Right ventricle myocardium superior (tissue), 1 donor: Measurements from ENCODE around the gene ATP5MC3. TPM values are rescaled to one million over a fixed set of nuclear protein-coding genes. Genes with fewer than 3 reads are reported as not detected.
A peak's percentile ranks its signal among the peaks of the same experiment; 100 is the strongest.

Experiments
- ATAC-seq: fragments of 200-7000 bp; cut with Tn5 transposase; one replicate; pipeline ENCODE4 v1.9.1; 2020; ENCODE audit warnings: mild to moderate bottlenecking; ENCODE audit not compliant: poor library complexity
- DNase-seq: peaks from one replicate; pipeline ENCODE4 v3.0.0-alpha.2; 2020
- intact Hi-C: fragments of 100-400 bp; cut with DNase I; formaldehyde crosslinking; loops from one replicate; pipeline ENCODE4 v1.11.2; 2022
- total RNA-seq: library from RNA; stranded (reverse); fragmentation: NEBNext Ultra II Directional; extraction: Animal tissue kit (Norgen Biotek cat#: 25700); gene quantifications from one replicate; pipeline ENCODE4 v1.2.1, GENCODE V29; 2021
- donor health status: DM: no; HTN: yes; CAD: no; lungs with severe emphysema.

The ATP5MC3 gene
- total RNA-seq, 1 donor from 2014 or later: 1,284 TPM

- no peak for DNase-seq
- intact Hi-C loops: no loop called here
- no peak for ATAC-seq
Observed at GRCh38 chr2:175170659-175171304, 10.7 kb downstream of the ATP5MC3 start.

GRCh38 chr2:175169191-175169590 is 12.3 kb downstream of the ATP5MC3 start:
- DNase-seq: no peak
- no peak for ATAC-seq
- intact Hi-C loops: no loop called here

- intact Hi-C loops: no loop called here
- ATAC-seq: no peak
Observed at GRCh38 chr2:175168564-175168945, 13.0 kb downstream of the ATP5MC3 start.

GRCh38 chr2:175167792-175168563 is 13.5 kb downstream of the ATP5MC3 start, which contains the start of gene ATF2:
ATF2 (minus strand) TSS chr2:175168203; CDS start chr2:175136443, 31,760 bp downstream.
- intact Hi-C loops: no loop called here
- ATAC-seq (peak; percentile 97), DNase-seq (peak; percentile 98)

More at GRCh38 chr2:175168564-175168945, 13.0 kb downstream of the ATP5MC3 start:
- no peak for DNase-seq

GRCh38 chr2:175167076-175167791 is 14.3 kb downstream of the ATP5MC3 start:
- peak; percentile 58 for DNase-seq
- intact Hi-C loops: no loop called here
- ATAC-seq: peak; percentile 11

GRCh38 chr2:175166216-175166824 is 15.2 kb downstream of the ATP5MC3 start:
- no peak for DNase-seq
- no peak for ATAC-seq
- intact Hi-C loops: no loop called here

GRCh38 chr2:175164235-175164634 is 17.3 kb downstream of the ATP5MC3 start:
- intact Hi-C loops: no loop called here
- DNase-seq (no peak), ATAC-seq (no peak)

- intact Hi-C loops: no loop called here
- DNase-seq (no peak), ATAC-seq (no peak)
Observed at GRCh38 chr2:175158894-175159293, 22.6 kb downstream of the ATP5MC3 start.

- intact Hi-C loops: no loop called here
- ATAC-seq: no peak
- DNase-seq: no peak
Observed at GRCh38 chr2:175156534-175156933, 25.0 kb downstream of the ATP5MC3 start.

- ATAC-seq (no peak), DNase-seq (no peak)
- intact Hi-C loops: no loop called here
Observed at GRCh38 chr2:175154661-175155082, 26.8 kb downstream of the ATP5MC3 start.

- DNase-seq (no peak), ATAC-seq (no peak)
- intact Hi-C loops: no loop called here
Observed at GRCh38 chr2:175152242-175152641, 29.3 kb downstream of the ATP5MC3 start.

- DNase-seq (no peak), ATAC-seq (no peak)
- intact Hi-C loops: no loop called here
Observed at GRCh38 chr2:175151791-175152190, 29.7 kb downstream of the ATP5MC3 start.

GRCh38 chr2:175147186-175147585 is 34.3 kb downstream of the ATP5MC3 start:
- intact Hi-C loops: no loop called here
- DNase-seq (no peak), ATAC-seq (no peak)

GRCh38 chr2:175143678-175144077 is 37.8 kb downstream of the ATP5MC3 start:
- DNase-seq (no peak), ATAC-seq (no peak)
- intact Hi-C loops: no loop called here

GRCh38 chr2:175143191-175143590 is 38.3 kb downstream of the ATP5MC3 start:
- ATAC-seq (no peak), DNase-seq (no peak)
- intact Hi-C loops: no loop called here

GRCh38 chr2:175140332-175140731 is 41.2 kb downstream of the ATP5MC3 start:
- ATAC-seq: no peak
- no peak for DNase-seq
- intact Hi-C loops: no loop called here

GRCh38 chr2:175137793-175138192 is 43.7 kb downstream of the ATP5MC3 start:
- DNase-seq: no peak
- ATAC-seq: no peak
- intact Hi-C loops: no loop called here

GRCh38 chr2:175136334-175137215 is 44.9 kb downstream of the ATP5MC3 start:
- DNase-seq (no peak), ATAC-seq (no peak)
- intact Hi-C loops: no loop called here
